NOMO-1 treated with dmso at 0.1 percent for 144 hours (cell line): Measurements from ENCODE around the gene AGRN.
"Not testable (repeated sequence)": the region's sequence is repeated elsewhere in the genome, so short reads cannot be mapped to it uniquely, and the experiment has no call there.

Experiments
- DNase-seq: peaks from one replicate; lab custom pipeline; 2025; ENCODE audit not compliant: unreplicated experiment; lab: John Stamatoyannopoulos, UW

AGRN gene

GRCh38 chr1:999725-1000356, 20.1 kb upstream of the AGRN start, which contains the start of gene HES4:
Gene HES4 (minus strand): TSS chr1:1000097. CDS start chr1:999973, 124 bp downstream.
- peak; percentile 25 for DNase-seq

GRCh38 chr1:1000357-1001056, 19.4 kb upstream of the AGRN start:
- DNase-seq: no peak

- DNase-seq: no peak
Observed at GRCh38 chr1:1001057-1001783, 18.7 kb upstream of the AGRN start.

GRCh38 chr1:1003618-1004419, 16.1 kb upstream of the AGRN start:
- DNase-seq: no peak

- DNase-seq: no peak
Observed at GRCh38 chr1:1004420-1004779, 15.5 kb upstream of the AGRN start.

GRCh38 chr1:1004780-1005697, 14.9 kb upstream of the AGRN start:
- DNase-seq: no peak

GRCh38 chr1:1005774-1006304, 14.1 kb upstream of the AGRN start:
- no peak for DNase-seq

GRCh38 chr1:1006305-1007159, 13.4 kb upstream of the AGRN start:
- DNase-seq: no peak

- DNase-seq: not testable (repeated sequence)
Observed at GRCh38 chr1:1010131-1010530, 9.8 kb upstream of the AGRN start.

GRCh38 chr1:1011396-1011949, 8.4 kb upstream of the AGRN start:
- no peak for DNase-seq

- not testable (repeated sequence) for DNase-seq
Observed at GRCh38 chr1:1012736-1013104, 7.2 kb upstream of the AGRN start.

- DNase-seq: peak; percentile 88
Observed at GRCh38 chr1:1013105-1013921, 6.6 kb upstream of the AGRN start, which contains the start of gene ISG15. Gene ISG15 (plus strand): TSS chr1:1013497. CDS start chr1:1013574, 77 bp downstream.

- no peak for DNase-seq
Observed at GRCh38 chr1:1013922-1014648, 5.8 kb upstream of the AGRN start.

- no peak for DNase-seq
Observed at GRCh38 chr1:1014799-1015681, 4.9 kb upstream of the AGRN start.

GRCh38 chr1:1017397-1018320, 2.3 kb upstream of the AGRN start:
- DNase-seq: not testable (repeated sequence)
